ENCODE data around the gene TM9SF1.

The TM9SF1 gene

DNA sequence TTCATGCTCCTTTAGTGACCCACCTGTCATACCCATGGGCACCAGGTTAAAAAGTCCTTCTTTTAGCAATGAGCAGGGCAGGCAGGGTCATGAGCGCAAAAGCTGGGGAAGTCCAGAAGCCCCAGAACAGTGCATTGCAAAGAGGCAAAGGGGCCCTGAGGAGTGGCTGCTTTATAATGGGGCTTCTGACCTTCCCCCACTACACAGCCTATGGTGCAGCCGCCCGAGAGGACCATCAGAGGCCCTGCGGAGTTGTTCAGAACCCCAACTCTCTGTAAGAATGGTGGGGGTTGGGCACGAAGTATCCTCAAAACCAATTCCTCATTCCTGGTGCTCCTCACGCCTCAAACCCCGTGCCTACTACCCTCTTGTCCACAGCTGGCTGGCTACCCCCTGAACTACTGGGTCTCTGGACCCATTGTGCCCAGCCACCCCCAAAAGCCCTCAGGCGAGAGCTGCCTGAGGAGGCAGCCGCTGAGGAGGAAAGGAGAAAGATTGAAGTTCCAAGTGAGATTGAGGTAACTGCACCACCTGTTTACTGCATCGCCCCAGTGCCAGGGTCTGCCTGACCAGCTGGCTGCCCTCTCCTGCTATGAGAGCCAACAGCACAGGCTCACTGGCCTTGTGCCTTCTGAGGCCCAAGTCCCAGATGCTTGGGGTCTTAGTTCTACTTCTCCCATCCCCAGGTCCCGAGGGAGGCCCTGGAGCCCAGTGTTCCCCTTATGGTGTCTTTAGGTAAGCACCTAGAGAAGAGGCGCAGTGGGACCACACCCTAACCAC is 16.7 kb downstream of the TM9SF1 start:
- DNase-seq (ENCODE audit: low read depth): no peak

DNA sequence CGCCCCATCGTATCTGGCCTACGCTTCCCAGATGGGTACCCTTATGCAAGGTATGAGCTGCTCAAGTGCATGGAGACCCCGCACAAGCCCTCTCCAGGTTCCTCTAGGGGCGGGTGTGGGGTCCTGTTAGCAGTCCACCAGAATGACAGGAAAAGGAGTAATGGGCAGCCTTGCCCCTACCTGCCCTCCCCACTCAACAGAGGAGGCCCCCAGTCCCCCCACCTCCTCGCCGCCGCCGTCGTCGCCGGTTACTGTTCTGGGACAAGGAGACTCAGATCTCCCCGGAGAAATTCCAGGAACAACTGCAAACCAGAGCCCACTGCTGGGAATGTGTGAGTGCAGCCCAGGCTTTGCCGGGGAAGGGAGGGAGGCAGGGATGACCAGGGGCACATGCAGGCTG is 17.4 kb downstream of the TM9SF1 start:
- DNase-seq (ENCODE audit: low read depth): no peak

- DNase-seq (ENCODE audit: low read depth): no peak
These were observed 18.0 kb downstream of the TM9SF1 start for GRCh38 chr14:24177041-24177825.

GRCh38 chr14:24176599-24176998 is 18.6 kb downstream of the TM9SF1 start:
- no peak for DNase-seq (ENCODE audit: low read depth)

GRCh38 chr14:24172871-24173281 is 22.4 kb downstream of the TM9SF1 start:
- DNase-seq (ENCODE audit: low read depth): no peak

DNA sequence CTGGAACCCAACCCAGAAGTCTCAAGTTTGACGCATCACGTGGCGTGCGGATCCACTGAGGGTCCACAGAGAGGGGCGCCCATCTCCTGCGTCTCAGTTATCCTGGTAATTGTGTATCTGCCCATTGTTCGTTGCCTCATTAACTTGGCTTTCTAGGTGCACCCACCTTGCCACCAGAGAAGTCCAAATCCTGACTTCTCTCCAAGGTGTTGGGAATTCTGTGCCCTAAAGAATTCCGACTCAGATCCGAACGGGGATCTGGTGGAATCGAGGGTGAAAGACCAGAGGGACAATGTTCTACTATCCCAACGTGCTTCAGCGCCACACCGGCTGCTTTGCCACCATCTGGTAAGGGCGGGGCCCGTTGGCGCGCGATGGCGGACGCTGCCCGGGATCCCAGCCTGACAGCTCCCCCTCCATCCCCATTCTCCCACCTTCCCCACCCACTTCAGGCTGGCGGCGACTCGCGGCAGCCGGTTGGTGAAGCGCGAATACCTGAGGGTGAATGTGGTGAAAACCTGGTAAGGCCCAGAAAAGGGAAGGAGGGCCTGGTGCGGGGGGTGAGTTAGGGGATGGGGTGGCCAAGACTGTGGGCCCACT is 22.9 kb downstream of the TM9SF1 start:
- no peak for DNase-seq (ENCODE audit: low read depth)

- DNase-seq (ENCODE audit: low read depth): peak; percentile 33
These were observed 23.6 kb downstream of the TM9SF1 start, which contains the start of gene REC8 for GRCh38 chr14:24171422-24172260. Gene REC8, plus strand, starts transcription at chr14:24172080. Its CDS starts 473 bp downstream, at chr14:24172553.

DNA sequence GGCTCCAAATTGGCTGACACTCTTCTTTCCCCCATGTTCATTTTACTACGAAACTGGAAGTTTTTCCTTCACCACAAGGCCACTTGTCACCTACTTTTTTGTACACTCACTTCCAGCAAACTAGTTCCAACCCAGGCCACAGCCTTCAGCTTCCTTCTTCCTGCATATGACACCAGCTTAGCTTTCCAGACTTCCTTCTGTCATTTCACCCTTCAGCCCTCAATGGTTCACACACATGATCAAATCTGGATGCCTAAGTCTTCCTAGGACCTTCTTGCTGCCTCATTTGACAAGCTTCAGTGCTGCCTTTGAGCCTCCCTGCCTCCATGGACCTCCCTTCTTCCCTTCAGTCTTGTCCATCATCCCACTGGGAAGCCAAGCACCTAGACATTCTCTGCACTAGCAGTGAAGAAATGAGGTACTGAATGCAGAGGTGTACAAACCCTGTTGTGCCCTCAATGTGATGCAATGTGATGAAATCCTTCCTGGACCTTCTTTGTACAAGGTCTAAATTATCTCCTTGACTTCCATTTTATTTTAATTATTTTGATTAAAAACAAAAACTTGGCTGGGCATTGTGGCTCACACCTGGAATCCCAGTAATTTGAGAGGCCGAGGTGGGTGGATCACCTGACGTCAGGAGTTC is 27.6 kb downstream of the TM9SF1 start:
- no peak for DNase-seq (ENCODE audit: low read depth)

- no peak for DNase-seq (ENCODE audit: low read depth)
These were observed 29.5 kb downstream of the TM9SF1 start for GRCh38 chr14:24165785-24166184.

- DNase-seq (ENCODE audit: low read depth): no peak
These were observed 30.7 kb downstream of the TM9SF1 start for GRCh38 chr14:24164518-24164991.

GRCh38 chr14:24162093-24162492 is 33.1 kb downstream of the TM9SF1 start:
- no peak for DNase-seq (ENCODE audit: low read depth)

- peak; percentile 95 for DNase-seq (ENCODE audit: low read depth)
These were observed 34.1 kb downstream of the TM9SF1 start, which contains the start of gene IRF9 for GRCh38 chr14:24160850-24161804. Gene IRF9, plus strand, starts transcription at chr14:24161265. Its CDS starts 880 bp downstream, at chr14:24162145.

DNA sequence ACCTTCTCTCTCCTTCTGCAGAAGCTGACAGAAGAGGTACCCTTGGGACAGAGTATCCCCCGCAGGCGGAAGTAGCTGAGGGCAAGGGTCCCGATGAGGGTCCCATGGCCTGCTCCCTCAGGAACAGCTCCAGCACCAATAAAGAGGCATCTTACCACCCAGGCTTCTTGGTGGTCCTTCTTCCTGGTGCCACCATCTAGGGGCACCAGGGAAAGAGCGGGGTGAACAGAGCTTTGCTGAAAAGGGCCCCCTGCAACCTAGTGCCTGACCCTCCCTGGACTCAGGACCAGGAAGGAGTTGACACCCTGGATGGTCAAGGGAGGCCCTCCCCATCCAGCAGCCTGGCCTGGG is 34.8 kb downstream of the TM9SF1 start:
- no peak for DNase-seq (ENCODE audit: low read depth)

DNA sequence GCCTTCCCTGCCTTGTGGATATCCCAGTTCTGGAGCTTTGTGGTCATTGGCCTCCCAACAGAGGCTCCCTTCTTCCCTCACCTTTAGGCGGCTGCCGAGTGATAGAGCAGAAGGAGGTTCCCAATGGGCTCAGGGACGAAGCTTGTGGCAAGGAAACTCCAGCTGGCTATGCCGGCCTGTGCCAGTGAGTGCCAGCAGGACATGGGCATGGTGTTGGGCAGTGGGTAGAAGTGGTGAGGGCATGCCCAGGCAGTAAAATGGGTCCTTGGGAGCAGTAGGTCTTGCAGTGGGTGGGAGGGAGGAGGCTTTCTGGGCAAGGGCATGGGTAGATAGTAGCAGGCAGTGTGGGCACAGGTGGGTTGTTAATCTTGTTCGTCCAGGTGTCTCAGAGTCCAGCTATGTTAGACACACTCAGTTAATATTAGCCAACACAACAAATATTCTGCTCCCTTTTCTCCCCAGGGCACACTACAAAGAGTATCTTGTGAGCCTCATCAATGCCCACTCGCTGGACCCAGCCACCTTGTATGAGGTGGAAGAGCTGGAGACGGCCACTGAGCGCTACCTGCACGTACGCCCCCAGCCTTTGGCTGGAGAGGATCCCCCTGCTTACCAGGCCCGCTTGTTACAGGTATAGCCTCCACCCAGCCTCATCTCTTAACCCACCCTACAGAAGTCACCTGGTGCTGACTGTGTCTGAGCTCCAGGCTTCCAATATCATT is 35.3 kb downstream of the TM9SF1 start:
- no peak for DNase-seq (ENCODE audit: low read depth)

DNA sequence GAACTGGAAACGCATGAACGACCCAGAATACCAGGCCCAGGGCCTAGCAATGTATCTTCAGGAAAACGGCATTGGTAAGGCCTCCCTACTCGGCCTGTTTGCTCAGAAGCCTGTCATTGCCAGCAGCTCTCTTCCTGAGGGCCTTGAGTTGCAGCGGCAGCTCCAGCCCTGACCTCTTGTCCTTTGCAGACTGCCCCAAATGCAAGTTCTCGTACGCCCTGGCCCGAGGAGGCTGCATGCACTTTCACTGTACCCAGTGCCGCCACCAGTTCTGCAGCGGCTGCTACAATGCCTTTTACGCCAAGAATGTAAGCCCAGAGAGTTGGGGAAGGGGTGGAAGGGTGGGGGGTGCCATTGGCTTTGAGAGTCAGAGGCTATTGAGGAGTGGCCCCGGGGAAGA is 37.9 kb downstream of the TM9SF1 start:
- DNase-seq (ENCODE audit: low read depth): no peak

GRCh38 chr14:24156840-24157239 is 38.4 kb downstream of the TM9SF1 start:
- no peak for DNase-seq (ENCODE audit: low read depth)

DNA sequence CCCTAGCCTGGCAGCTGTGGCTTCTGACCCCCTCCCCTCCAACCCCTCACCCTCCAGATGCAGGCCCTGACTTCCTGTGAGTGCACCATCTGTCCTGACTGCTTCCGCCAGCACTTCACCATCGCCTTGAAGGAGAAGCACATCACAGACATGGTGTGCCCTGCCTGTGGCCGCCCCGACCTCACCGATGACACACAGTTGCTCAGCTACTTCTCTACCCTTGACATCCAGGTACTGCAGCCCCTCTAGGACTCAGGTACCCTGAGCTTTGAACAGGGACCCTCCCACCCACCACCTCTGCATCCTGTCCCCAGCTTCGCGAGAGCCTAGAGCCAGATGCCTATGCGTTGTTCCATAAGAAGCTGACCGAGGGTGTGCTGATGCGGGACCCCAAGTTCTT is 40.1 kb downstream of the TM9SF1 start:
- DNase-seq (ENCODE audit: low read depth): no peak

- no peak for DNase-seq (ENCODE audit: low read depth)
These were observed 43.7 kb downstream of the TM9SF1 start for GRCh38 chr14:24151404-24152080.

- no peak for DNase-seq (ENCODE audit: low read depth)
These were observed 44.2 kb downstream of the TM9SF1 start for GRCh38 chr14:24150993-24151392.

Data from stimulated activated CD4-positive, alpha-beta T cell treated with anti-CD3 and anti-CD28 coated beads, Interleukin-2, amount 100 ng/mL, for 4 hours (primary cell).